Adrenal gland (tissue), 12 donors: ENCODE results near the gene PROCR. TPM values are rescaled to one million over a fixed set of nuclear protein-coding genes. Genes with fewer than 3 reads are reported as not detected.

Source experiments
- DNase-seq, 7 donors: peaks; one replicate each; pipeline ENCODE4 v3.0.0-alpha.2; 2019 to 2020
- H3K27ac ChIP-seq, 5 donors: fragments of 200-600 bp; sonication (generic) in 4 of 5; 1 replicate in 3 of 5; 2 replicates in 2 of 5; pipeline versions ENCODE4 v1.5.1 to v1.8.0; 2016 to 2020; ENCODE audit warnings: mild to moderate bottlenecking in 1 of 5
- H3K27me3 ChIP-seq: fragments of 200-600 bp; 2 replicates; pipeline ENCODE4 v1.8.0; 2021
- H3K36me3 ChIP-seq, 2 donors: fragments of 200-600 bp; replicated peaks in 1 of 2; 1 replicate in 1 of 2; 2 replicates in 1 of 2; pipeline versions ENCODE4 v1.5.1 to v1.8.0; 2018 to 2022
- H3K4me1 ChIP-seq, 2 donors: fragments of 200-600 bp; replicated peaks in 1 of 2; 1 replicate in 1 of 2; 2 replicates in 1 of 2; pipeline versions ENCODE4 v1.5.1 to v1.8.0; 2018 to 2021
- H3K4me3 ChIP-seq, 4 donors: fragments of 200-600 bp; sonication (generic) in 3 of 4; one replicate each; pipeline ENCODE4 v1.5.1; 2016 to 2018
- H3K9me3 ChIP-seq, 3 donors: fragments of 200-600 bp; sonication (generic) in 1 of 3; replicated peaks in 1 of 3; 1 replicate in 2 of 3; 2 replicates in 1 of 3; pipeline versions ENCODE4 v1.5.1 to v1.8.0; 2016 to 2021
- POLR2A ChIP-seq, 2 donors: fragments of 450-650 bp; IDR thresholded peaks; one replicate each; pipeline ENCODE4 v1.6.1; 2017; ENCODE audit warnings: antibody characterized with exemption in 2 of 2, mild to moderate bottlenecking in 2 of 2, moderate library complexity in 1 of 2
- WGBS, 4 donors: extraction: QIAGEN DNeasy Blood & Tissue Kit in 2 of 4; methylation state at CpG; one replicate each; pipeline versions ENCODE4 v1.1.5 to v1.1.7; 2013 to 2017; 5-methylcytosine and 5-hydroxymethylcytosine counted together
- intact Hi-C, 2 donors: fragments of 100-400 bp; cut with DNase I; formaldehyde crosslinking; loops; one replicate each; pipeline versions ENCODE4 v1.14.1 to v1.15.0; 2022 to 2023
- polyA plus RNA-seq, 3 donors: library from polyadenylated mRNA; stranded (reverse); fragments of 200-250 nt in 2 of 3; fragments of 350-450 nt in 1 of 3; fragmentation: Illumina TruSeq in 1 of 3; extraction: RNeasy Lipid Tissue Mini Kit (QIAGEN cat#74804) in 1 of 3; gene quantifications; one replicate each; pipeline ENCODE4 v1.2.3, GENCODE V29; 2013 to 2014
- total RNA-seq, 9 donors: library from RNA; depleted of rRNA in 4 of 9; stranded (reverse); fragments of >200 nt in 4 of 9; fragments of 120-200 nt in 1 of 9; fragmentation: NEBNext Ultra II Directional in 1 of 9; extraction: Animal tissue kit (Norgen Biotek cat#: 25700) in 1 of 9; gene quantifications; one replicate each; pipeline versions ENCODE4 v1.1.0 to v1.2.4, GENCODE V29; 2013 to 2023
- TF ChIP-seq, protein P1 (sequence below), 6 experiments: fragments of 450-650 bp in 4 of 6; fragments of 200-600 bp in 2 of 6; sonication (generic) in 1 of 6; IDR thresholded peaks; 1 replicate in 5 of 6; 2 replicates in 1 of 6; pipeline versions ENCODE4 v1.5.1 to v1.8.0; 2016 to 2021; ENCODE audit warnings: antibody characterized with exemption in 6 of 6, mild to moderate bottlenecking in 2 of 6, moderate library complexity in 1 of 6
- donor health status: healthy with polysubstance abuse.
- donor health status: Bipolar disorder and iron deficiency.
- donor health status: DM: yes; HTN: yes; CAD: no.
- donor health status: DM: no; HTN: no; CAD: no.
- donor health status: DM: no; HTN: no; CAD: no.
- donor health status: DM: yes; HTN: yes; CAD: no.

PROCR gene
- total and polyA plus RNA-seq, 12 donors: 5.7 to 87.0 (median 29.1) TPM

- H3K4me1 ChIP-seq: peaks cover 13 to 21% of the 10 kb centered on the region in 2 donors
- no peaks in the 10 kb centered on the region for H3K9me3 ChIP-seq
- 60 to 91% (median 74%) methylated on average over 1 of the region's 1 CpG for WGBS, 4 donors
- peak overlapping the region in 2 of 4 donors; percentile 9 to 58 for H3K4me3 ChIP-seq
- no peak for DNase-seq
- TF ChIP-seq, protein P1, sequence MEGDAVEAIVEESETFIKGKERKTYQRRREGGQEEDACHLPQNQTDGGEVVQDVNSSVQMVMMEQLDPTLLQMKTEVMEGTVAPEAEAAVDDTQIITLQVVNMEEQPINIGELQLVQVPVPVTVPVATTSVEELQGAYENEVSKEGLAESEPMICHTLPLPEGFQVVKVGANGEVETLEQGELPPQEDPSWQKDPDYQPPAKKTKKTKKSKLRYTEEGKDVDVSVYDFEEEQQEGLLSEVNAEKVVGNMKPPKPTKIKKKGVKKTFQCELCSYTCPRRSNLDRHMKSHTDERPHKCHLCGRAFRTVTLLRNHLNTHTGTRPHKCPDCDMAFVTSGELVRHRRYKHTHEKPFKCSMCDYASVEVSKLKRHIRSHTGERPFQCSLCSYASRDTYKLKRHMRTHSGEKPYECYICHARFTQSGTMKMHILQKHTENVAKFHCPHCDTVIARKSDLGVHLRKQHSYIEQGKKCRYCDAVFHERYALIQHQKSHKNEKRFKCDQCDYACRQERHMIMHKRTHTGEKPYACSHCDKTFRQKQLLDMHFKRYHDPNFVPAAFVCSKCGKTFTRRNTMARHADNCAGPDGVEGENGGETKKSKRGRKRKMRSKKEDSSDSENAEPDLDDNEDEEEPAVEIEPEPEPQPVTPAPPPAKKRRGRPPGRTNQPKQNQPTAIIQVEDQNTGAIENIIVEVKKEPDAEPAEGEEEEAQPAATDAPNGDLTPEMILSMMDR (IDR thresholded peaks at IDR 0.05): no peak
- TF ChIP-seq POLR2A (IDR thresholded peaks at IDR 0.05): no peak
- H3K36me3 ChIP-seq: no peaks in the 10 kb centered on the region
- H3K27ac ChIP-seq: peak overlapping the region in 2 of 5 donors; percentile 6 to 75
- H3K27me3 ChIP-seq: no peaks in the 10 kb centered on the region
- intact Hi-C loops: no loop called here
Observed at GRCh38 chr20:35171438-35171752, 477 bp upstream of the PROCR start.

DNA sequence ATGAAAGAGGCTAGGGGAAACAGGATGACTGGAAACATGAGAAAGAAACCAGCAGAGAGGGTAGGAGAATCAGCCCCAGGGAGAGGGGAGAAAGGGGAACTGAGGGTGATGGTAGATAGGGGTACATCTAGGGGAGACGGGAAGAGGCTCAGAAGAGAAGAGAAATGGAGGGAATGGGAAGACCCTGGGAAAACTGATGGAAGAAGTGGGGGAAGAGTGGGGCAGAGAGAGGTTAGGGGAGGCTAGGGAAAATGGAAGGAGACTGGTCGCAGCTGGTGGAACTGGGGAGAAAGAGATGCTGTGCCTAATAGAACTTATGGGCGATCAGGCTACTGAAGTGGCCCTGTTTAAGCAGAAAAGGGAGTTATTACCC, 548 bp downstream of the PROCR start:
- TF ChIP-seq POLR2A (IDR thresholded peaks at IDR 0.05): no peak
- 72 to 87% (median 86%) methylated on average over 3 of the region's 3 CpGs for WGBS, 4 donors
- Histone ChIP-seq H3K27me3 (no peaks in the 10 kb centered on the region), H3K36me3 (no peaks in the 10 kb centered on the region), H3K4me1 (peaks cover 11 to 15% of the 10 kb centered on the region in 2 donors), H3K4me3 (peak overlapping the region in 2 of 4 donors; percentile 9 to 58), H3K27ac (peak overlapping the region in 3 of 5 donors; percentile 21 to 75 (median 63)), H3K9me3 (no peaks in the 10 kb centered on the region)
- DNase-seq: no peak
- intact Hi-C loops: no loop called here

DNA sequence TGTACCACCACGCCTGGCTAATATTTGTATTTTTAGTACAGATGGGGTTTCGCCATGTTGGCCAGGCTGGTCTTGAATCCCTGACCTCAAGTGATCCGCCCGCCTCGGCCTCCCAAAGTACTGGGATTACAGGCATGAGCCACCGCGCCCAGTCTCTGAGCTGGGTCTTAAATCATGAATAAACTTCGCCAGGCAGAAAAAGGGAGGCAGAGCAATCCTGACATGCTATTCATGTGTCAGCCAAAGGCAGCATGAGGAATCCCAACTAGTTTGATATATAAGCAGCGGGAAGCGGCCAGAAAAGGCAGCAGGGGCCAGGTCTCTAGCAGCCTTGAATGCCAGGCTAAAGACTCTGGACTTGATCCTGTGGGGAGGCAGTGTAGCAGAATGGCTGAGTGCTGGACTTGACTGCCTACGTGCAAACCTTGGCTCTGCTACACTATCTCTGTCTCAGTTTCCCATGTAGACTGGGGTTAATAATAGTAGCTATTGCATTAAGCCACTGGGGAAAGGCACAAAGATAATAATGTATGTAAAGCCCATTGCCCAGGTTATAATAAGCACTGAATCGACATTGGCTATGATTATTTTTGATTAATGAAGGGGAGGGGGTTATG, 1.8 kb downstream of the PROCR start:
- no peaks in the 10 kb centered on the region for H3K9me3 ChIP-seq
- no peaks in the 10 kb centered on the region for H3K27me3 ChIP-seq
- no peaks in the 10 kb centered on the region for H3K36me3 ChIP-seq
- H3K4me3 ChIP-seq: no peak overlapping the region
- no peak overlapping the region for H3K27ac ChIP-seq
- TF ChIP-seq POLR2A (IDR thresholded peaks at IDR 0.05): no peak
- TF ChIP-seq, protein P1 (IDR thresholded peaks at IDR 0.05): no peak
- H3K4me1 ChIP-seq: peaks cover 11 to 15% of the 10 kb centered on the region in 2 donors
- 89 to 98% (median 91%) methylated on average over 12 of the region's 12 CpGs for WGBS, 4 donors
- DNase-seq: no peak
- intact Hi-C loops: no loop called here

DNA sequence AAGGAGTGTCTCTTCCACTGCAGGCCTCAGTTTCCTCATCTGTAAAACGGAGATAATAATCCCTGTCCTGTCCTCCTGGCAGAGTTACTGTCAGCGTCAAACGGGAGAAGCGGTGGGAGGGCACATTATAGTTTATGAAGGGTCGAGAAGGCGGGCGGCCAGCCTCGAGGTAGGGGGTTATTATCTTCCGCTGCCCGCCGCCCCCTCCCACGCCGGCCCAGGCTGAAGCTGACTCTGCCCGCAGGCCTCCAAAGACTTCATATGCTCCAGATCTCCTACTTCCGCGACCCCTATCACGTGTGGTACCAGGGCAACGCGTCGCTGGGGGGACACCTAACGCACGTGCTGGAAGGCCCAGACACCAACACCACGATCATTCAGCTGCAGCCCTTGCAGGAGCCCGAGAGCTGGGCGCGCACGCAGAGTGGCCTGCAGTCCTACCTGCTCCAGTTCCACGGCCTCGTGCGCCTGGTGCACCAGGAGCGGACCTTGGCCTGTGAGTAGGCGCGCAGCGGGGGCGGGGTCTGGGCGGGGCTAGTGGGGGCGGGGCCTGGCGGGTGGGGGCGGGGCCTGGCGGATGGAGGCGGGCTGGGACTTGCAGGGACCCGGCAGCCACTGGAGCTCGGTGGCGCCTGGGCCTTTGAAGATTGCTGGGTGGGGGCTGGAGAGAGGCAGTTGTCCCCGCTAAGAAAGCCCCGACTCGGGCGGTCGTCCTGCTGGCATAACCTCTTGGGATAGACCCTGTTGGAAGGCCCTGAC, 2.8 kb downstream of the PROCR start:
- intact Hi-C loops: no loop called here
- peak overlapping the region in 1 of 5 donors; percentile 2 for H3K27ac ChIP-seq
- peak overlapping the region in 1 of 4 donors; percentile 20 for H3K4me3 ChIP-seq
- no peaks in the 10 kb centered on the region for H3K9me3 ChIP-seq
- 51 to 70% (median 60%) methylated on average over 10 to 49 of the region's 49 CpGs for WGBS, 4 donors
- no peaks in the 10 kb centered on the region for H3K36me3 ChIP-seq
- no peaks in the 10 kb centered on the region for H3K27me3 ChIP-seq
- H3K4me1 ChIP-seq: peaks cover 11 to 15% of the 10 kb centered on the region in 2 donors
- peak; percentile 53 to 65 (median 60) for DNase-seq
- no peak for TF ChIP-seq POLR2A (IDR thresholded peaks at IDR 0.05)

DNA sequence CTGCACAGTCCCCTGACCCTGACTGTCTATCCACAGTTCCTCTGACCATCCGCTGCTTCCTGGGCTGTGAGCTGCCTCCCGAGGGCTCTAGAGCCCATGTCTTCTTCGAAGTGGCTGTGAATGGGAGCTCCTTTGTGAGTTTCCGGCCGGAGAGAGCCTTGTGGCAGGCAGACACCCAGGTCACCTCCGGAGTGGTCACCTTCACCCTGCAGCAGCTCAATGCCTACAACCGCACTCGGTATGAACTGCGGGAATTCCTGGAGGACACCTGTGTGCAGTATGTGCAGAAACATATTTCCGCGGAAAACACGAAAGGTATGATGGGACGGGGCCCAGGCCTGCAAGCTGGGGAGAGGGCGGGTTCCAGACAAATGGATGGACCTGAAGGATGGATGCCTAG, 4.3 kb downstream of the PROCR start:
- no peak overlapping the region for H3K27ac ChIP-seq
- no peak for TF ChIP-seq POLR2A (IDR thresholded peaks at IDR 0.05)
- TF ChIP-seq, protein P1 (IDR thresholded peaks at IDR 0.05): no peak
- H3K9me3 ChIP-seq: no peaks in the 10 kb centered on the region
- intact Hi-C loops: no loop called here
- no peaks in the 10 kb centered on the region for H3K27me3 ChIP-seq
- H3K4me3 ChIP-seq: no peak overlapping the region
- peaks cover 11 to 15% of the 10 kb centered on the region in 2 donors for H3K4me1 ChIP-seq
- no peak for DNase-seq
- 93 to 97% (median 94%) methylated on average over 13 to 14 of the region's 14 CpGs for WGBS, 4 donors
- no peaks in the 10 kb centered on the region for H3K36me3 ChIP-seq
